IMR-90 (cell line): ENCODE data around the gene KLHL29. TPM values are rescaled to one million over a fixed set of nuclear protein-coding genes. Genes with fewer than 3 reads are reported as not detected.

Experiments used
- ATAC-seq: fragments of 200-7000 bp; cut with Tn5 transposase; 2 replicates; pipeline ENCODE4 v1.9.1; 2020; ENCODE audit warnings: low read depth, mild to moderate bottlenecking, moderate library complexity
- BruUV-seq: library from RNA; stranded (reverse); fragments of 400-500 nt; replicated peaks from 2 replicates; lab custom pipeline; 2021; lab: Mats Ljungman, UMichigan
- CTCF ChIA-PET: fragments of 300-600 bp; formaldehyde crosslinking; extraction: SDS; loops from one replicate; lab custom pipeline; 2021; ENCODE audit warnings: antibody characterized with exemption; lab: Yijun Ruan, JAX
- POLR2A ChIA-PET: fragments of 300-600 bp; sonication (Branson Sonifier 250); formaldehyde crosslinking; loops from one replicate; lab custom pipeline; 2022; ENCODE audit warnings: antibody characterized with exemption; ENCODE audit not compliant: unreplicated experiment; lab: Charles Lee
- DNase-seq: peaks from one replicate; pipeline ENCODE4 v3.0.0; 2013
- H2AFZ ChIP-seq: replicated peaks from 2 replicates; pipeline ENCODE3; 2013; ENCODE audit warnings: low read length, mild to moderate bottlenecking; ENCODE audit not compliant: poor library complexity
- H2AK5ac ChIP-seq: 2 replicates; pipeline ENCODE4 v1.6.1; 2013; ENCODE audit warnings: low read depth, low read length, inconsistent platforms
- H2AK9ac ChIP-seq: replicated peaks from 2 replicates; pipeline ENCODE3; 2013; ENCODE audit warnings: mild to moderate bottlenecking, low read depth, low read length, moderate library complexity; ENCODE audit not compliant: poor library complexity
- H2BK120ac ChIP-seq: 2 replicates; pipeline ENCODE4 v1.6.1; 2013; ENCODE audit warnings: low read depth, low read length, inconsistent platforms
- H2BK15ac ChIP-seq: 3 replicates; pipeline ENCODE4 v1.6.1; 2013; ENCODE audit warnings: low read depth, low read length, inconsistent platforms
- H2BK20ac ChIP-seq: 2 replicates; pipeline ENCODE4 v1.6.1; 2013; ENCODE audit warnings: low read depth, mild to moderate bottlenecking, inconsistent platforms, low read length, moderate library complexity
- H2BK5ac ChIP-seq: 2 replicates; pipeline ENCODE4 v1.6.1; 2013; ENCODE audit warnings: mild to moderate bottlenecking, low read depth, low read length, inconsistent platforms; ENCODE audit not compliant: poor library complexity, severe bottlenecking
- H3K14ac ChIP-seq: replicated peaks from 2 replicates; pipeline ENCODE4 v1.6.1; 2013; ENCODE audit warnings: low read depth, low read length, inconsistent platforms
- H3K18ac ChIP-seq: 2 replicates; pipeline ENCODE4 v1.6.1; 2013; ENCODE audit warnings: low read depth, low read length, control low read depth
- H3K23ac ChIP-seq: 2 replicates; pipeline ENCODE4 v1.6.1; 2013; ENCODE audit warnings: low read depth, low read length, inconsistent platforms
- H3K27ac ChIP-seq: 2 replicates; pipeline ENCODE4 v1.5.1; 2013; ENCODE audit warnings: mild to moderate bottlenecking, control low read depth, low read length; ENCODE audit not compliant: insufficient read depth
- H3K27me3 ChIP-seq: 2 replicates; pipeline ENCODE4 v1.6.1; 2013; ENCODE audit warnings: low read length; ENCODE audit not compliant: control insufficient read depth, insufficient read depth
- H3K36me3 ChIP-seq: 2 replicates; pipeline ENCODE4 v1.6.1; 2013; ENCODE audit warnings: low read length, mixed read lengths; ENCODE audit not compliant: control insufficient read depth, insufficient read depth
- H3K4ac ChIP-seq: 2 replicates; pipeline ENCODE4 v1.6.1; 2013; ENCODE audit warnings: low read depth, low read length, inconsistent platforms
- H3K4me1 ChIP-seq: 2 replicates; pipeline ENCODE4 v1.6.1; 2013; ENCODE audit warnings: low read length, mixed read lengths; ENCODE audit not compliant: control insufficient read depth, insufficient read depth
- H3K4me2 ChIP-seq: 2 replicates; pipeline ENCODE4 v1.6.1; 2013; ENCODE audit warnings: low read depth, mild to moderate bottlenecking, control low read depth, low read length, moderate library complexity
- H3K4me3 ChIP-seq: 2 replicates; pipeline ENCODE4 v1.5.1; 2013; ENCODE audit warnings: low read depth, mild to moderate bottlenecking, control low read depth, low read length, moderate library complexity; ENCODE audit not compliant: insufficient read depth
- H3K56ac ChIP-seq: 2 replicates; pipeline ENCODE4 v1.6.1; 2013; ENCODE audit warnings: low read length, inconsistent platforms; ENCODE audit not compliant: insufficient read depth; ENCODE audit errors: extremely low read depth
- H3K79me1 ChIP-seq, 2 experiments: 2 replicates each; pipeline ENCODE4 v1.6.1; 2013; ENCODE audit warnings: low read length in 2 of 2, inconsistent platforms in 1 of 2, low read depth in 1 of 2
- H3K9ac ChIP-seq: 2 replicates; pipeline ENCODE4 v1.6.1; 2013; ENCODE audit warnings: low read depth, low read length, control low read depth
- H3K9me1 ChIP-seq: 2 replicates; pipeline ENCODE4 v1.6.1; 2013; ENCODE audit warnings: low read length, inconsistent platforms; ENCODE audit not compliant: insufficient read depth
- H3K9me3 ChIP-seq: 2 replicates; pipeline ENCODE4 v1.6.1; 2013; ENCODE audit warnings: low read length; ENCODE audit not compliant: control insufficient read depth, insufficient read depth
- H4K20me1 ChIP-seq: 2 replicates; pipeline ENCODE4 v1.6.1; 2013; ENCODE audit warnings: low read length, inconsistent platforms; ENCODE audit not compliant: insufficient read depth
- H4K5ac ChIP-seq: 2 replicates; pipeline ENCODE4 v1.6.1; 2013; ENCODE audit warnings: mild to moderate bottlenecking, low read depth, low read length, control low read depth
- H4K8ac ChIP-seq, 2 experiments: 2 replicates each; pipeline ENCODE4 v1.6.1; 2013; ENCODE audit warnings: low read depth in 2 of 2, low read length in 2 of 2, control low read depth in 1 of 2, inconsistent platforms in 1 of 2
- H4K91ac ChIP-seq: 2 replicates; pipeline ENCODE4 v1.6.1; 2013; ENCODE audit warnings: low read depth, low read length, inconsistent platforms; ENCODE audit not compliant: insufficient read depth
- BHLHE40 ChIP-seq: fragments of 150-350 bp; IDR thresholded peaks from 2 replicates; pipeline ENCODE4 v1.6.1; 2016; ENCODE audit warnings: mild to moderate bottlenecking, low read depth, low read length
- CEBPB ChIP-seq: IDR thresholded peaks from 2 replicates; pipeline ENCODE4 v1.6.1; 2012; ENCODE audit warnings: low read depth, low read length, improper control_type of control experiment
- CHD1 ChIP-seq: IDR thresholded peaks from 2 replicates; pipeline ENCODE4 v1.6.1; 2012; ENCODE audit warnings: low read depth, low read length, improper control_type of control experiment
- FOS ChIP-seq: fragments of 150-350 bp; IDR thresholded peaks from 2 replicates; pipeline ENCODE4 v1.6.1; 2016; ENCODE audit warnings: low read depth, low read length
- MAFK ChIP-seq: IDR thresholded peaks from 2 replicates; pipeline ENCODE4 v1.6.1; 2012; ENCODE audit warnings: low read depth, low read length, improper control_type of control experiment
- MXI1 ChIP-seq: IDR thresholded peaks from 2 replicates; pipeline ENCODE4 v1.6.1; 2012; ENCODE audit warnings: low read depth, mild to moderate bottlenecking, low read length, moderate library complexity, borderline replicate concordance
- NFE2L2 ChIP-seq: fragments of 150-350 bp; IDR thresholded peaks from 2 replicates; pipeline ENCODE4 v1.6.1; 2016; ENCODE audit warnings: low read depth, mild to moderate bottlenecking, low read length
- POLR2A ChIP-seq: IDR thresholded peaks from 2 replicates; pipeline ENCODE4 v1.6.1; 2012; ENCODE audit warnings: mild to moderate bottlenecking, low read depth, low read length
- RAD21 ChIP-seq: IDR thresholded peaks from 2 replicates; pipeline ENCODE4 v1.6.1; 2012; ENCODE audit warnings: low read length, improper control_type of control experiment
- RCOR1 ChIP-seq: IDR thresholded peaks from 2 replicates; pipeline ENCODE4 v1.6.1; 2012; ENCODE audit warnings: mild to moderate bottlenecking, low read length, improper control_type of control experiment; ENCODE audit not compliant: insufficient replicate concordance
- RFX5 ChIP-seq: IDR thresholded peaks from 2 replicates; pipeline ENCODE4 v1.8.0; 2012; ENCODE audit warnings: low read depth, mild to moderate bottlenecking, low read length, moderate library complexity
- SMC3 ChIP-seq: fragments of 150-350 bp; IDR thresholded peaks from 2 replicates; pipeline ENCODE4 v1.6.1; 2016; ENCODE audit warnings: low read depth, mild to moderate bottlenecking, antibody characterized with exemption, low read length, moderate library complexity
- WGBS, 2 experiments: methylation state at CpG; one replicate each; pipeline versions ENCODE4 v1.1.5 to v1.1.7; 2013; ENCODE audit warnings: missing lambda C conversion rate in 2 of 2; ENCODE audit not compliant: insufficient read length in 1 of 2; ENCODE audit errors: extremely low coverage in 2 of 2; 5-methylcytosine and 5-hydroxymethylcytosine counted together
- dilution Hi-C: fragments of 300-500 bp; cut with HindIII; formaldehyde crosslinking; loops from one replicate; pipeline ENCODE4 v1.14.3; 2018; ENCODE audit warnings: low sequenced_read_pairs; ENCODE audit not compliant: unreplicated experiment
- in situ Hi-C: fragments of 300-500 bp; cut with MboI; formaldehyde crosslinking; loops from 3 replicates; pipeline ENCODE4 v1.14.3; 2019; ENCODE audit warnings: low sequenced_read_pairs, inconsistent platforms, mixed read lengths
- intact Hi-C: fragments of 100-400 bp; cut with micrococcal nuclease; formaldehyde crosslinking; loops from 2 replicates; pipeline ENCODE4 v1.10.0; 2022
- polyA plus RNA-seq, 3 experiments: library from polyadenylated mRNA; depleted of rRNA; stranded (reverse); fragments of >200 nt; gene quantifications; 2 replicates each; pipeline ENCODE4 v1.2.3, GENCODE V29; 2012; ENCODE audit warnings: low replicate concordance in 1 of 3
- total RNA-seq: library from RNA; depleted of rRNA; stranded (reverse); fragments of >200 nt; gene quantifications from 2 replicates; pipeline ENCODE4 v1.2.3, GENCODE V29; 2012
- TF ChIP-seq, protein P1 (sequence below): fragments of 150-350 bp; IDR thresholded peaks from 2 replicates; pipeline ENCODE4 v1.6.1; 2016; ENCODE audit warnings: low read depth, mild to moderate bottlenecking, low read length, moderate library complexity, borderline replicate concordance
- TF ChIP-seq, protein P2 (sequence below): conservative IDR thresholded peaks from 2 replicates; pipeline ENCODE4 v1.5.1; 2012; ENCODE audit warnings: mild to moderate bottlenecking, low read depth, low read length, improper control_type of control experiment
- TF ChIP-seq, protein P3 (sequence below): fragments of 150-350 bp; IDR thresholded peaks from 2 replicates; pipeline ENCODE4 v1.6.1; 2017; ENCODE audit warnings: mild to moderate bottlenecking, antibody characterized with exemption, low read length, low read depth

KLHL29 gene
- total and polyA plus RNA-seq, 2 of the 4 experiments (the other 2 are of a cell fraction): 2.0 to 8.0 TPM

DNA sequence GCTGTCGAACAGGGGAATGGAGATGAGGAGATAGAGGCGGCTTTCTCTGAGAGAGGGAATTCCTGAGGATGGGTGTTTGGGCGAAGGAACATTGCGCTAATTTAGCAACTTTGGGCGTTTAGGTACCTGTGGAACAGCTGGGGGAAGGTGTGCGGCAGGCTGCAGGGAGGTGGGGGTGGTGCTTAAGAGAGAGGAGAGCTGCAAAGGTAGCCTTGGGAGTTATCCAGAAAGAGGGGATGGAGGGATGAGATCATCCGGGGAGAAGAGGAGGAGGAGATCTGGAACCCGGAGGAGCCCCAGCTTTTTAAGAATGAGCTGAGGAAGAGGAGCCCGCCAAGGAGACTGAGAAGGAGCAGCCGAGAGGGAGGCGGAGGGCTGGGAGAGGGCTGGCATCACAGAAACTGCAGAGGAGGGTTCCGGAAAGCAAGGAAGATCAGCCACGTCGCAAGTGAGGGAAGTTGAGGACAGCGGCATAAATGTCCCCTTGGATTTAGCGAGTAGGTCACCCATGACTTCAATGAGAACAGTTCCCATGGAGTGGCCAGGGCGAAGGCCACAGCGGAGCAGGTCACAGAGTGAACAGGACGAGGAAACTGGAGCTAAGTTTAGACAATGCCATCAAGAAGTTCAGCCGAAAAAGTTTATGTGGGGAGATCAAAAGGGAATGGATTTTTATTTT lies 174.7 kb downstream of the KLHL29 start:
- Histone ChIP-seq H2AK5ac (no peak overlapping the region), H2BK15ac (no peak overlapping the region), H3K18ac (no peak overlapping the region), H2AK9ac (no peak overlapping the region), H3K9me1 (peaks cover 7% of the 10 kb centered on the region), H3K36me3 (peaks cover 3% of the 10 kb centered on the region), H3K4me2 (no peak overlapping the region), H3K14ac (no peak overlapping the region), H4K8ac (no peak overlapping the region), H3K9ac (no peak overlapping the region), H2BK20ac (no peak overlapping the region), H3K27ac (no peak overlapping the region), H2AFZ (no peak overlapping the region), H2BK5ac (no peak overlapping the region), H3K23ac (no peak overlapping the region), H4K91ac (no peak overlapping the region), H3K4me3 (no peak overlapping the region), H4K5ac (no peak overlapping the region), H3K9me3 (no peaks in the 10 kb centered on the region), H3K4me1 (peaks cover 16% of the 10 kb centered on the region; the same call in 1 of the 2 replicates), H3K4ac (no peak overlapping the region), H4K20me1 (peaks cover 3% of the 10 kb centered on the region; the same call in 1 of the 2 replicates), H3K56ac (no peak overlapping the region), H2BK120ac (no peak overlapping the region), H3K27me3 (no peaks in the 10 kb centered on the region), H3K79me1 (peaks cover 3 to 4% of the 10 kb centered on the region in 2 experiments; a peak in 3 of 4 replicates)
- no peak for DNase-seq
- TF ChIP-seq, protein P1, sequence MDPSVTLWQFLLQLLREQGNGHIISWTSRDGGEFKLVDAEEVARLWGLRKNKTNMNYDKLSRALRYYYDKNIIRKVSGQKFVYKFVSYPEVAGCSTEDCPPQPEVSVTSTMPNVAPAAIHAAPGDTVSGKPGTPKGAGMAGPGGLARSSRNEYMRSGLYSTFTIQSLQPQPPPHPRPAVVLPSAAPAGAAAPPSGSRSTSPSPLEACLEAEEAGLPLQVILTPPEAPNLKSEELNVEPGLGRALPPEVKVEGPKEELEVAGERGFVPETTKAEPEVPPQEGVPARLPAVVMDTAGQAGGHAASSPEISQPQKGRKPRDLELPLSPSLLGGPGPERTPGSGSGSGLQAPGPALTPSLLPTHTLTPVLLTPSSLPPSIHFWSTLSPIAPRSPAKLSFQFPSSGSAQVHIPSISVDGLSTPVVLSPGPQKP: no peak
- TF ChIP-seq, protein P2, sequence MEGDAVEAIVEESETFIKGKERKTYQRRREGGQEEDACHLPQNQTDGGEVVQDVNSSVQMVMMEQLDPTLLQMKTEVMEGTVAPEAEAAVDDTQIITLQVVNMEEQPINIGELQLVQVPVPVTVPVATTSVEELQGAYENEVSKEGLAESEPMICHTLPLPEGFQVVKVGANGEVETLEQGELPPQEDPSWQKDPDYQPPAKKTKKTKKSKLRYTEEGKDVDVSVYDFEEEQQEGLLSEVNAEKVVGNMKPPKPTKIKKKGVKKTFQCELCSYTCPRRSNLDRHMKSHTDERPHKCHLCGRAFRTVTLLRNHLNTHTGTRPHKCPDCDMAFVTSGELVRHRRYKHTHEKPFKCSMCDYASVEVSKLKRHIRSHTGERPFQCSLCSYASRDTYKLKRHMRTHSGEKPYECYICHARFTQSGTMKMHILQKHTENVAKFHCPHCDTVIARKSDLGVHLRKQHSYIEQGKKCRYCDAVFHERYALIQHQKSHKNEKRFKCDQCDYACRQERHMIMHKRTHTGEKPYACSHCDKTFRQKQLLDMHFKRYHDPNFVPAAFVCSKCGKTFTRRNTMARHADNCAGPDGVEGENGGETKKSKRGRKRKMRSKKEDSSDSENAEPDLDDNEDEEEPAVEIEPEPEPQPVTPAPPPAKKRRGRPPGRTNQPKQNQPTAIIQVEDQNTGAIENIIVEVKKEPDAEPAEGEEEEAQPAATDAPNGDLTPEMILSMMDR: no peak
- TF ChIP-seq CHD1 (no peak), RAD21 (no peak), BHLHE40 (no peak), RFX5 (no peak), NFE2L2 (no peak), MXI1 (no peak), POLR2A (no peak), MAFK (no peak), SMC3 (no peak), RCOR1 (no peak), FOS (no peak), CEBPB (no peak)
- TF ChIP-seq, protein P3, sequence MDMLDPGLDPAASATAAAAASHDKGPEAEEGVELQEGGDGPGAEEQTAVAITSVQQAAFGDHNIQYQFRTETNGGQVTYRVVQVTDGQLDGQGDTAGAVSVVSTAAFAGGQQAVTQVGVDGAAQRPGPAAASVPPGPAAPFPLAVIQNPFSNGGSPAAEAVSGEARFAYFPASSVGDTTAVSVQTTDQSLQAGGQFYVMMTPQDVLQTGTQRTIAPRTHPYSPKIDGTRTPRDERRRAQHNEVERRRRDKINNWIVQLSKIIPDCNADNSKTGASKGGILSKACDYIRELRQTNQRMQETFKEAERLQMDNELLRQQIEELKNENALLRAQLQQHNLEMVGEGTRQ: no peak
- ATAC-seq: no peak
- dilution Hi-C loops (no loop called here), in situ Hi-C loops (no loop called here), intact Hi-C loops (no loop called here)
- POLR2A ChIA-PET: no interaction called here
- no TSS peak for BruUV-seq
- WGBS, 2 experiments: 91% methylated on average over 10 of the region's 20 CpGs; no CpG with 5 or more reads in 1 of the 2 experiments
- CTCF ChIA-PET: no interaction called here
